GM12878 (cell line): ENCODE results near the gene FBXL7.

Source experiments
- BCLAF1 ChIP-seq: fragments of 450-650 bp; IDR thresholded peaks from 2 replicates; pipeline ENCODE4 v1.6.1; 2017; ENCODE audit warnings: antibody characterized with exemption, mild to moderate bottlenecking, moderate library complexity
- CUX1 ChIP-seq: IDR thresholded peaks from 2 replicates; pipeline ENCODE4 v1.6.1; 2012; ENCODE audit warnings: improper control_type of control experiment, low read depth, low read length; ENCODE audit not compliant: insufficient replicate concordance
- RFX5 ChIP-seq: IDR thresholded peaks from 2 replicates; pipeline ENCODE4 v1.6.1; 2011; ENCODE audit warnings: low read depth, low read length, improper control_type of control experiment
- SIN3A ChIP-seq: IDR thresholded peaks from 2 replicates; pipeline ENCODE4 v1.6.1; 2012; ENCODE audit warnings: low read depth, low read length, improper control_type of control experiment
- TAF1 ChIP-seq: IDR thresholded peaks from 2 replicates; pipeline ENCODE4 v1.6.1; 2011; ENCODE audit warnings: mild to moderate bottlenecking, low read depth, low read length, borderline replicate concordance
- TF ChIP-seq, protein P1 (sequence below), 3 experiments: IDR thresholded peaks in 2 of 3; conservative IDR thresholded peaks in 1 of 3; 2 replicates each; pipeline ENCODE4 v1.5.1; 2011; ENCODE audit warnings: low read depth in 3 of 3, low read length in 3 of 3, mild to moderate bottlenecking in 3 of 3, control low read depth in 2 of 3, moderate library complexity in 2 of 3, inconsistent platforms in 1 of 3, mixed read lengths in 1 of 3; ENCODE audit not compliant: control insufficient read depth in 2 of 3, insufficient read depth in 1 of 3; ENCODE audit errors: extremely low read depth in 1 of 3

DNA sequence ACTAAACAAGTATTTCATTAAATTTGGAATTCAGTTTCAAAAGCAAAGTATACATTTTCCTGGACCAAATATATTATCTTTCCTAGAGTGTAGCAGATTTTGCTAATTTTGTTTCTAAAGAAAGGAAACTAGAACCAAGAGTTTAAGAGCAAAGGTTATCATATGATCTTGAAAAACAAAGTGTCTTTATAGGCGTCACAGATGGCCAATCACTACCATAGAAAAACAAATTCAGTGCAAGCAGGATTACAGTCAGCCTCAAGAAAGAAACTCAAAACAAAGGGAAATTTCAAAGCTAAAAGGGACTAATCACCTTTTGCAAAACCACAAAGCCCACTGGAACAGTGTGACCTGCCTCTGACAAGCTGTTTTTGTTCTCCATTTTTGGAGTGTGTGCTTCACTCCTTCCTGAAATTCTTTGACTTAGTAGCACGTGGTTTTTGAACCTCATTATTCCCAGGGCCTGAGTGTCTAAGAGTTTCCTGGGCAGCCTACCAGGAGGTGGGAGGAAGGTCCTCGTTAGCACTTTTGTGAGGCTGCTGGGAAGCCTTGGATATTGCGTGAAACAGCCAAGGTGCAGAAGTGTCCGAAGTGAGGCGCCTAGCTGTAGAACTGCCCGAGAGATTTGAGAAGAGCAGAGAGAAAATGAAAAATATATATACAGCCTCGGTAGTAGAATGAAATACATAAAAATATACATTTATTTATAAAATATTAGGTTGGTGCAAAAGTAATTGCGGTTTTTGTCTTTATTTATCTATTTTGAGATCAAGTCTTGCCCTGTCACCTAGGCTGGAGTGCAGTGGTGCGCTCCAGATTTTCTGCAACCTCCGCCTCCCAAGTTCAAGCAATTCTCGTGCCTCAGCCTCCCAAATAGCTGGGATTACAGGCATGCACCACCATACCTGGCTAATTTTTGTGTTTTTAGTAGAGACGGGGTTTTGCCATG is 433.6 kb downstream of the FBXL7 start:
- TF ChIP-seq SIN3A: no peak
- TF ChIP-seq CUX1: no peak
- no peak for TF ChIP-seq BCLAF1
- TF ChIP-seq RFX5: no peak
- TF ChIP-seq, protein P1, sequence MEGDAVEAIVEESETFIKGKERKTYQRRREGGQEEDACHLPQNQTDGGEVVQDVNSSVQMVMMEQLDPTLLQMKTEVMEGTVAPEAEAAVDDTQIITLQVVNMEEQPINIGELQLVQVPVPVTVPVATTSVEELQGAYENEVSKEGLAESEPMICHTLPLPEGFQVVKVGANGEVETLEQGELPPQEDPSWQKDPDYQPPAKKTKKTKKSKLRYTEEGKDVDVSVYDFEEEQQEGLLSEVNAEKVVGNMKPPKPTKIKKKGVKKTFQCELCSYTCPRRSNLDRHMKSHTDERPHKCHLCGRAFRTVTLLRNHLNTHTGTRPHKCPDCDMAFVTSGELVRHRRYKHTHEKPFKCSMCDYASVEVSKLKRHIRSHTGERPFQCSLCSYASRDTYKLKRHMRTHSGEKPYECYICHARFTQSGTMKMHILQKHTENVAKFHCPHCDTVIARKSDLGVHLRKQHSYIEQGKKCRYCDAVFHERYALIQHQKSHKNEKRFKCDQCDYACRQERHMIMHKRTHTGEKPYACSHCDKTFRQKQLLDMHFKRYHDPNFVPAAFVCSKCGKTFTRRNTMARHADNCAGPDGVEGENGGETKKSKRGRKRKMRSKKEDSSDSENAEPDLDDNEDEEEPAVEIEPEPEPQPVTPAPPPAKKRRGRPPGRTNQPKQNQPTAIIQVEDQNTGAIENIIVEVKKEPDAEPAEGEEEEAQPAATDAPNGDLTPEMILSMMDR (IDR thresholded peaks at IDR 0.05 in 2 of 3, conservative IDR thresholded peaks at IDR 0.05 in 1 of 3; ENCODE audit: control insufficient read depth in 2 of 3, extremely low read depth in 1 of 3, insufficient read depth in 1 of 3, low read depth in 3 of 3, low read length in 3 of 3): no peak
- TF ChIP-seq TAF1: no peak
